Neural cell (in vitro differentiated cells): ENCODE results near the gene MRPL42.

Experiments used
- CTCF ChIP-seq: fragments of 450-650 bp; IDR thresholded peaks from 2 replicates; pipeline ENCODE4 v1.5.1; 2014; ENCODE audit warnings: antibody characterized with exemption, mild to moderate bottlenecking, moderate library complexity; ENCODE audit not compliant: poor library complexity, severe bottlenecking
- EP300 ChIP-seq: fragments of 450-650 bp; conservative IDR thresholded peaks from 2 replicates; pipeline ENCODE4 v1.6.1; 2014; ENCODE audit warnings: antibody characterized with exemption, mild to moderate bottlenecking, moderate library complexity; ENCODE audit not compliant: poor library complexity, severe bottlenecking
- EZH2 ChIP-seq: fragments of 200-600, 300-800 bp; shearing (Covaris generic), sonication (generic); IDR thresholded peaks from 2 replicates; pipeline ENCODE4 v1.6.1; 2014; ENCODE audit warnings: antibody characterized with exemption, low read length, borderline replicate concordance, mild to moderate bottlenecking; ENCODE audit not compliant: insufficient read depth, poor library complexity, severe bottlenecking
- POLR2AphosphoS5 ChIP-seq: IDR thresholded peaks from 2 replicates; pipeline ENCODE4 v1.6.1; 2012
- RAD21 ChIP-seq: fragments of 450-650 bp; conservative IDR thresholded peaks from 2 replicates; pipeline ENCODE4 v1.6.1; 2014; ENCODE audit warnings: antibody characterized with exemption, mild to moderate bottlenecking, moderate library complexity
- REST ChIP-seq: IDR thresholded peaks from 2 replicates; pipeline ENCODE4 v1.6.1; 2012; ENCODE audit warnings: borderline replicate concordance
- SMC3 ChIP-seq: fragments of 450-650 bp; conservative IDR thresholded peaks from 2 replicates; pipeline ENCODE4 v1.6.1; 2014; ENCODE audit warnings: antibody characterized with exemption, mild to moderate bottlenecking, moderate library complexity; ENCODE audit not compliant: poor library complexity
- TAF1 ChIP-seq: IDR thresholded peaks from 2 replicates; pipeline ENCODE4 v1.6.1; 2012; ENCODE audit warnings: low read depth

- TF ChIP-seq CTCF: no peak
- no peak for TF ChIP-seq RAD21
- no peak for TF ChIP-seq POLR2AphosphoS5
- TF ChIP-seq TAF1: no peak
- TF ChIP-seq EZH2: no peak
- no peak for TF ChIP-seq EP300
- TF ChIP-seq SMC3: no peak
- no peak for TF ChIP-seq REST
Measured at GRCh38 chr12:93547778-93548177, 80.5 kb downstream of the MRPL42 start.
